HepG2 (cell line): ENCODE results near the gene ZNF48. TPM values are rescaled to one million over a fixed set of nuclear protein-coding genes. Genes with fewer than 3 reads are reported as not detected.

Source experiments
- ATRX ChIP-seq: sonication (generic); formaldehyde crosslinking; IDR thresholded peaks from 2 replicates; pipeline ENCODE4 v1.4.0; 2020; ENCODE audit warnings: missing genetic modification reagents, borderline replicate concordance
- CCDC6 ChIP-seq: sonication (generic); formaldehyde crosslinking; IDR thresholded peaks from 2 replicates; pipeline ENCODE4 v1.8.1; 2022; ENCODE audit warnings: mild to moderate bottlenecking, missing genetic modification reagents, moderate library complexity
- FLYWCH1 ChIP-seq: sonication (generic); formaldehyde crosslinking; IDR thresholded peaks from 2 replicates; pipeline ENCODE4 v1.8.1; 2023; ENCODE audit warnings: mild to moderate bottlenecking, missing genetic modification reagents
- HMG20A ChIP-seq: IDR thresholded peaks from 2 replicates; pipeline ENCODE4 v1.6.1; 2016; ENCODE audit warnings: borderline replicate concordance
- KDM3A ChIP-seq: IDR thresholded peaks from 2 replicates; pipeline ENCODE4 v1.6.1; 2018; ENCODE audit warnings: low read depth, missing compliant biosample characterization
- MYNN ChIP-seq: sonication (generic); formaldehyde crosslinking; IDR thresholded peaks from 2 replicates; pipeline ENCODE4 v1.4.0; 2020; ENCODE audit warnings: mild to moderate bottlenecking, low read depth, missing genetic modification reagents
- NR2F6 ChIP-seq, 2 experiments: IDR thresholded peaks; 2 replicates each; pipeline ENCODE4 v1.6.1; 2016; ENCODE audit warnings: antibody characterized with exemption in 1 of 2, mild to moderate bottlenecking in 1 of 2
- PRDM10 ChIP-seq: sonication (generic); formaldehyde crosslinking; IDR thresholded peaks from 2 replicates; pipeline ENCODE4 v1.4.0; 2020; ENCODE audit warnings: low read depth, missing genetic modification reagents
- RBM39 ChIP-seq: fragments of 200-400 bp; formaldehyde crosslinking; IDR thresholded peaks from one replicate; pipeline ENCODE4 v1.6.1; 2018; ENCODE audit warnings: antibody characterized with exemption, mild to moderate bottlenecking, low read depth, low read length; ENCODE audit not compliant: poor library complexity, severe bottlenecking
- RFX3 ChIP-seq: IDR thresholded peaks from 2 replicates; pipeline ENCODE4 v1.6.1; 2016; ENCODE audit warnings: missing biosample characterization, missing genetic modification reagents
- ZBTB43 ChIP-seq: sonication (generic); formaldehyde crosslinking; conservative IDR thresholded peaks from 2 replicates; pipeline ENCODE4 v1.4.0; 2020; ENCODE audit warnings: missing genetic modification reagents
- ZNF614 ChIP-seq: IDR thresholded peaks from 2 replicates; pipeline ENCODE4 v1.6.1; 2018; ENCODE audit warnings: missing biosample characterization, missing genetic modification reagents, inconsistent platforms, borderline replicate concordance
- ZNF652 ChIP-seq: IDR thresholded peaks from 2 replicates; pipeline ENCODE4 v1.6.1; 2016; ENCODE audit warnings: low read depth, borderline replicate concordance
- ZSCAN25 ChIP-seq: sonication (generic); formaldehyde crosslinking; IDR thresholded peaks from 2 replicates; pipeline ENCODE4 v1.8.0; 2022; ENCODE audit warnings: mild to moderate bottlenecking, missing genetic modification reagents
- ZSCAN29 ChIP-seq: sonication (generic); formaldehyde crosslinking; conservative IDR thresholded peaks from 2 replicates; pipeline ENCODE4 v1.4.0; 2020; ENCODE audit warnings: mild to moderate bottlenecking, missing genetic modification reagents
- polyA plus RNA-seq, 8 experiments: library from polyadenylated mRNA; depleted of rRNA in 3 of 8; stranded (reverse) in 7 of 8; unstranded in 1 of 8; fragments of >200 nt; fragmentation: Illumina TruSeq in 4 of 8; extraction: Trizol in 4 of 8; gene quantifications; 2 replicates each; pipeline versions ENCODE4 v1.2.1 to v1.2.3, GENCODE V29; 2011 to 2016; ENCODE audit warnings: low read depth in 4 of 8, missing spikeins in 1 of 8, mixed read lengths in 1 of 8; ENCODE audit not compliant: insufficient read depth in 1 of 8
- total RNA-seq, 5 experiments: library from RNA; depleted of rRNA; stranded (reverse); fragments of >200 nt; fragmentation: Illumina TruSeq; extraction: Trizol; gene quantifications; 2 replicates each; pipeline ENCODE4 v1.2.3, GENCODE V29; 2016; ENCODE audit warnings: low read depth in 1 of 5
- TF ChIP-seq, protein P1 (sequence below): sonication (generic); formaldehyde crosslinking; IDR thresholded peaks from one replicate; pipeline ENCODE4 v1.5.1; 2020; ENCODE audit warnings: mild to moderate bottlenecking, missing genetic modification reagents; ENCODE audit errors: not compliant biosample characterization

The ZNF48 gene
- total and polyA plus RNA-seq, 2 of the 13 experiments (the other 11 are each of a cell fraction or from before 2014, with no cell fraction given), result 9.9 to 12.3 TPM

GRCh38 chr16:30407102-30407803, 12.0 kb downstream of the ZNF48 start, which contains the start of gene ZNF771 (continued):
- TF ChIP-seq, protein P1, sequence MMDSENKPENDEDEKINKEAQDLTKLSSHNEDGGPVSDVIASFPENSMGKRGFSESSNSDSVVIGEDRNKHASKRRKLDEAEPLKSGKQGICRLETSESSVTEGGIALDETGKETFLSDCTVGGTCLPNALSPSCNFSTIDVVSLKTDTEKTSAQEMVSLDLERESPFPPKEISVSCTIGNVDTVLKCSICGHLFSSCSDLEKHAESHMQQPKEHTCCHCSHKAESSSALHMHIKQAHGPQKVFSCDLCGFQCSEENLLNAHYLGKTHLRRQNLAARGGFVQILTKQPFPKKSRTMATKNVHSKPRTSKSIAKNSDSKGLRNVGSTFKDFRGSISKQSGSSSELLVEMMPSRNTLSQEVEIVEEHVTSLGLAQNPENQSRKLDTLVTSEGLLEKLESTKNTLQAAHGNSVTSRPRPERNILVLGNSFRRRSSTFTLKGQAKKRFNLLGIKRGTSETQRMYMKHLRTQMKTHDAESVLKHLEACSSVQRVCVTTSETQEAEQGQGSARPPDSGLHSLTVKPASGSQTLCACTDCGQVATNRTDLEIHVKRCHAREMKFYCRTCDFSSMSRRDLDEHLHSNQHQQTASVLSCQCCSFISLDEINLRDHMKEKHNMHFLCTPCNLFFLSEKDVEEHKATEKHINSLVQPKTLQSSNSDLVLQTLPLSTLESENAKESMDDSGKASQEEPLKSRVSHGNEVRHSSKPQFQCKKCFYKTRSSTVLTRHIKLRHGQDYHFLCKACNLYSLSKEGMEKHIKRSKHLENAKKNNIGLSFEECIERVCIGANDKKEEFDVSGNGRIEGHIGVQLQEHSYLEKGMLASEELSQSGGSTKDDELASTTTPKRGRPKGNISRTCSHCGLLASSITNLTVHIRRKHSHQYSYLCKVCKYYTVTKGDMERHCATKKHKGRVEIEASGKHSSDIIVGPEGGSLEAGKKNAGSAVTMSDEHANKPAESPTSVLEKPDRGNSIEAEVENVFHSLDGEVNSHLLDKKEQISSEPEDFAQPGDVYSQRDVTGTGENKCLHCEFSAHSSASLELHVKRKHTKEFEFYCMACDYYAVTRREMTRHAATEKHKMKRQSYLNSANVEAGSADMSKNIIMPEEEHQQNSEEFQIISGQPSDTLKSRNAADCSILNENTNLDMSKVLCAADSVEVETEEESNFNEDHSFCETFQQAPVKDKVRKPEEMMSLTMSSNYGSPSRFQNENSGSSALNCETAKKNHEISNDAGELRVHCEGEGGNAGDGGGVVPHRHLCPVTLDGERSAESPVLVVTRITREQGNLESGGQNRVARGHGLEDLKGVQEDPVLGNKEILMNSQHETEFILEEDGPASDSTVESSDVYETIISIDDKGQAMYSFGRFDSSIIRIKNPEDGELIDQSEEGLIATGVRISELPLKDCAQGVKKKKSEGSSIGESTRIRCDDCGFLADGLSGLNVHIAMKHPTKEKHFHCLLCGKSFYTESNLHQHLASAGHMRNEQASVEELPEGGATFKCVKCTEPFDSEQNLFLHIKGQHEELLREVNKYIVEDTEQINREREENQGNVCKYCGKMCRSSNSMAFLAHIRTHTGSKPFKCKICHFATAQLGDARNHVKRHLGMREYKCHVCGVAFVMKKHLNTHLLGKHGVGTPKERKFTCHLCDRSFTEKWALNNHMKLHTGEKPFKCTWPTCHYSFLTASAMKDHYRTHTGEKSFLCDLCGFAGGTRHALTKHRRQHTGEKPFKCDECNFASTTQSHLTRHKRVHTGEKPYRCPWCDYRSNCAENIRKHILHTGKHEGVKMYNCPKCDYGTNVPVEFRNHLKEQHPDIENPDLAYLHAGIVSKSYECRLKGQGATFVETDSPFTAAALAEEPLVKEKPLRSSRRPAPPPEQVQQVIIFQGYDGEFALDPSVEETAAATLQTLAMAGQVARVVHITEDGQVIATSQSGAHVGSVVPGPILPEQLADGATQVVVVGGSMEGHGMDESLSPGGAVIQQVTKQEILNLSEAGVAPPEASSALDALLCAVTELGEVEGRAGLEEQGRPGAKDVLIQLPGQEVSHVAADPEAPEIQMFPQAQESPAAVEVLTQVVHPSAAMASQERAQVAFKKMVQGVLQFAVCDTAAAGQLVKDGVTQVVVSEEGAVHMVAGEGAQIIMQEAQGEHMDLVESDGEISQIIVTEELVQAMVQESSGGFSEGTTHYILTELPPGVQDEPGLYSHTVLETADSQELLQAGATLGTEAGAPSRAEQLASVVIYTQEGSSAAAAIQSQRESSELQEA (CRISPR knock-in tag), result peak; percentile 71
- TF ChIP-seq KDM3A (CRISPR knock-in tag) (no peak), ZSCAN29 (CRISPR knock-in tag) (peak; percentile 55), ZNF652 (CRISPR knock-in tag) (no peak), FLYWCH1 (CRISPR knock-in tag) (peak; percentile 85; the same call in 1 of the 2 replicates), ZNF614 (CRISPR knock-in tag) (peak; percentile 53; the same call in 1 of the 2 replicates), MYNN (CRISPR knock-in tag) (peak; percentile 85; the same call in 1 of the 2 replicates), NR2F6 (IDR thresholded peaks at IDR 0.05) (no peak), NR2F6 (CRISPR knock-in tag; IDR thresholded peaks at IDR 0.05) (peak; percentile 34; the same call in 1 of the 2 replicates), RBM39 (peak; percentile 97), PRDM10 (CRISPR knock-in tag) (no peak), ZSCAN25 (CRISPR knock-in tag) (0 out of 2 replicates have a peak, but pooled peaks have one; percentile 47), ZBTB43 (peak; percentile 42; the same call in 1 of the 2 replicates), CCDC6 (CRISPR knock-in tag) (peak; percentile 90), ATRX (CRISPR knock-in tag) (no peak), HMG20A (CRISPR knock-in tag) (no peak; the same call in 1 of the 2 replicates), RFX3 (no peak)
